ENCODE data around the gene OR2F1.
"Not testable (repeated sequence)": the region's sequence is repeated elsewhere in the genome, so short reads cannot be mapped to it uniquely, and the experiment has no call there.

Gene OR2F1

GRCh38 chr7:144009361-144009760 lies 54.7 kb downstream of the OR2F1 start:
- DNase-seq (ENCODE audit: low spot score), result no peak

- not testable (repeated sequence) for DNase-seq (ENCODE audit: low spot score)
These were observed 55.4 kb downstream of the OR2F1 start for GRCh38 chr7:144010061-144010460.

GRCh38 chr7:144010821-144011220 lies 56.2 kb downstream of the OR2F1 start:
- not testable (repeated sequence) for DNase-seq (ENCODE audit: low spot score)

GRCh38 chr7:144011458-144012230 lies 57.0 kb downstream of the OR2F1 start:
- no peak for DNase-seq (ENCODE audit: low spot score)
